PC-3 (cell line): Measurements from ENCODE around the gene ARSG. TPM values are rescaled to one million over a fixed set of nuclear protein-coding genes. Genes with fewer than 3 reads are reported as not detected.

Experiments
- ATAC-seq: fragments of 200-7000 bp; cut with Tn5 transposase; 2 replicates; pipeline ENCODE4 v1.9.1; 2020; ENCODE audit warnings: mild to moderate bottlenecking, moderate library complexity
- BruUV-seq: library from RNA; stranded (reverse); fragments of 400-500 nt; replicated peaks from 2 replicates; lab custom pipeline; 2021; lab: Mats Ljungman, UMichigan
- CTCF ChIA-PET: fragments of 300-600 bp; sonication (Branson Sonifier 250); formaldehyde crosslinking; loops from one replicate; lab custom pipeline; 2022; ENCODE audit warnings: antibody characterized with exemption; lab: Charles Lee
- POLR2A ChIA-PET: fragments of 300-600 bp; sonication (Branson Sonifier 250); formaldehyde crosslinking; loops from one replicate; lab custom pipeline; 2022; ENCODE audit warnings: antibody characterized with exemption; ENCODE audit not compliant: unreplicated experiment; lab: Charles Lee
- DNase-seq: peaks from one replicate; pipeline ENCODE4 v3.0.0-alpha.2; 2015
- H2AFZ ChIP-seq: fragments of 300-600 bp; sonication (generic); 2 replicates; pipeline ENCODE4 v1.6.0; 2016; ENCODE audit warnings: antibody characterized with exemption, low read length
- H3F3A ChIP-seq: fragments of 300-600 bp; sonication (generic); one replicate; pipeline ENCODE4 v1.6.0; 2017; ENCODE audit warnings: antibody characterized with exemption, low read length, control low read depth, mild to moderate bottlenecking; ENCODE audit not compliant: unreplicated experiment
- H3K27ac ChIP-seq: fragments of 300-600 bp; sonication (generic); 2 replicates; pipeline ENCODE4 v1.5.1; 2016; ENCODE audit warnings: mild to moderate bottlenecking, low read length
- H3K27me3 ChIP-seq: fragments of 300-600 bp; sonication (generic); 2 replicates; pipeline ENCODE4 v1.6.1; 2016; ENCODE audit warnings: low read length, mixed read lengths
- H3K36me3 ChIP-seq: fragments of 300-600 bp; sonication (generic); 2 replicates; pipeline ENCODE4 v1.6.1; 2016; ENCODE audit warnings: low read depth, mixed run types, low read length, mixed read lengths
- H3K4me1 ChIP-seq: fragments of 300-600 bp; sonication (generic); 2 replicates; pipeline ENCODE4 v1.5.1; 2016; ENCODE audit warnings: low read length; ENCODE audit not compliant: insufficient read depth
- H3K4me2 ChIP-seq: fragments of 300-600 bp; sonication (generic); 2 replicates; pipeline ENCODE4 v1.6.0; 2016; ENCODE audit warnings: low read length
- H3K4me3 ChIP-seq: fragments of 300-600 bp; sonication (generic); 2 replicates; pipeline ENCODE4 v1.5.1; 2016; ENCODE audit warnings: mild to moderate bottlenecking, low read length, mixed read lengths
- H3K79me2 ChIP-seq: fragments of 300-600 bp; sonication (generic); 2 replicates; pipeline ENCODE4 v1.6.1; 2017; ENCODE audit warnings: low read length, mixed read lengths
- H3K9ac ChIP-seq: fragments of 300-600 bp; sonication (generic); 2 replicates; pipeline ENCODE4 v1.6.0; 2016; ENCODE audit warnings: mild to moderate bottlenecking, low read length
- H3K9me2 ChIP-seq: fragments of 300-600 bp; sonication (generic); replicated peaks from 2 replicates; pipeline ENCODE4 v1.6.1; 2016; ENCODE audit warnings: mixed run types, low read length, mixed read lengths
- H3K9me3 ChIP-seq: fragments of 300-600 bp; sonication (generic); 2 replicates; pipeline ENCODE4 v1.6.1; 2016; ENCODE audit warnings: low read length, mixed read lengths
- H4K20me1 ChIP-seq: fragments of 300-600 bp; sonication (generic); 2 replicates; pipeline ENCODE4 v1.6.1; 2016; ENCODE audit warnings: low read length, mixed read lengths
- CTCF ChIP-seq: fragments of 300-600 bp; sonication (generic); conservative IDR thresholded peaks from 2 replicates; pipeline ENCODE4 v1.5.1; 2017; ENCODE audit warnings: antibody characterized with exemption, low read depth, mild to moderate bottlenecking, low read length
- EZH2 ChIP-seq: fragments of 300-600 bp; sonication (generic); IDR thresholded peaks from one replicate; pipeline ENCODE4 v1.6.1; 2017; ENCODE audit warnings: antibody characterized with exemption, mild to moderate bottlenecking, low read length; ENCODE audit not compliant: unreplicated experiment
- EZH2phosphoT487 ChIP-seq: fragments of 300-600 bp; sonication (generic); IDR thresholded peaks from 2 replicates; pipeline ENCODE4 v1.6.1; 2018; ENCODE audit warnings: mild to moderate bottlenecking, antibody characterized with exemption, low read length, borderline replicate concordance
- intact Hi-C: fragments of 100-400 bp; cut with micrococcal nuclease; formaldehyde crosslinking; loops from 2 replicates; pipeline ENCODE4 v1.9.0; 2023
- total RNA-seq: library from RNA; depleted of rRNA; stranded (reverse); fragments of >200 nt; gene quantifications from 2 replicates; pipeline ENCODE4 v1.2.3, GENCODE V29; 2014

The ARSG gene
- total RNA-seq, 1 experiment from 2014 or later = 2.1 TPM

- no peaks in the 10 kb centered on the region for H3K36me3 ChIP-seq
- TF ChIP-seq CTCF (no peak), EZH2phosphoT487 (no peak), EZH2 (no peak)
- H4K20me1 ChIP-seq = no peaks in the 10 kb centered on the region
- ATAC-seq (no peak), DNase-seq (no peak)
- no peaks in the 10 kb centered on the region for H3K9me3 ChIP-seq
- intact Hi-C loops = loop anchor here (2.0 kb wide), 1 partner anchor 17 kb away; the partner anchor contains the start of gene WIPI1
- H3K4me3 ChIP-seq = no peak overlapping the region
- no peaks in the 10 kb centered on the region for H3F3A ChIP-seq
- no peak overlapping the region for H2AFZ ChIP-seq
- ChIA-PET POLR2A (no interaction called here), CTCF (interaction anchor here (1.1 kb wide), 1 partner anchor 41 kb away, joined by 4 read pairs; no protein-coding TSS in a partner anchor)
- peaks cover 10% of the 10 kb centered on the region for H3K4me1 ChIP-seq
- H3K27me3 ChIP-seq = no peaks in the 10 kb centered on the region
- H3K9me2 ChIP-seq = no peaks in the 10 kb centered on the region
- H3K27ac ChIP-seq = no peak overlapping the region
- BruUV-seq = no TSS peak
- no peaks in the 10 kb centered on the region for H3K79me2 ChIP-seq
- H3K9ac ChIP-seq = no peak overlapping the region
- H3K4me2 ChIP-seq = no peak overlapping the region
These were observed 148.5 kb downstream of the ARSG start for GRCh38 chr17:68439656-68440290.

- POLR2A ChIA-PET = no interaction called here
- no peak for TF ChIP-seq EZH2phosphoT487
- no peak for TF ChIP-seq CTCF
- TF ChIP-seq EZH2 = no peak
- Histone ChIP-seq H3K27me3 (no peaks in the 10 kb centered on the region), H3K9me3 (no peaks in the 10 kb centered on the region), H3K79me2 (no peaks in the 10 kb centered on the region), H3K9me2 (no peaks in the 10 kb centered on the region), H3K27ac (no peak overlapping the region), H4K20me1 (no peaks in the 10 kb centered on the region), H3F3A (no peaks in the 10 kb centered on the region), H3K4me3 (no peak overlapping the region), H3K9ac (no peak overlapping the region), H3K36me3 (no peaks in the 10 kb centered on the region), H2AFZ (no peak overlapping the region), H3K4me1 (peaks cover 10% of the 10 kb centered on the region), H3K4me2 (no peak overlapping the region)
- CTCF ChIA-PET = interaction anchor here (1.1 kb wide), 1 partner anchor 41 kb away, joined by 4 read pairs; no protein-coding TSS in a partner anchor
- ATAC-seq (no peak), DNase-seq (no peak)
- no TSS peak for BruUV-seq
- intact Hi-C loops = no loop called here
These were observed 149.2 kb downstream of the ARSG start for GRCh38 chr17:68440526-68440925.
